Ureter (tissue), 1 donor: ENCODE measurements around the gene DSE. TPM values are rescaled to one million over a fixed set of nuclear protein-coding genes. Genes with fewer than 3 reads are reported as not detected.

Experiments used
- DNase-seq: peaks from one replicate; pipeline ENCODE4 v3.0.0-alpha.2; 2020; ENCODE audit warnings: low spot score
- total RNA-seq: library from RNA; stranded (reverse); gene quantifications from one replicate; pipeline ENCODE4 v1.2.4, GENCODE V29; 2023
- donor health status: DM: yes; HTN: yes; CAD: no.

Gene DSE
- total RNA-seq, 1 donor from 2014 or later = 43.9 TPM

- DNase-seq = no peak
Observed at GRCh38 chr6:116411284-116411623, 40.5 kb downstream of the DSE start.

GRCh38 chr6:116412270-116412669, 41.5 kb downstream of the DSE start:
- no peak for DNase-seq

GRCh38 chr6:116413357-116413756, 42.6 kb downstream of the DSE start:
- DNase-seq = no peak

DNA sequence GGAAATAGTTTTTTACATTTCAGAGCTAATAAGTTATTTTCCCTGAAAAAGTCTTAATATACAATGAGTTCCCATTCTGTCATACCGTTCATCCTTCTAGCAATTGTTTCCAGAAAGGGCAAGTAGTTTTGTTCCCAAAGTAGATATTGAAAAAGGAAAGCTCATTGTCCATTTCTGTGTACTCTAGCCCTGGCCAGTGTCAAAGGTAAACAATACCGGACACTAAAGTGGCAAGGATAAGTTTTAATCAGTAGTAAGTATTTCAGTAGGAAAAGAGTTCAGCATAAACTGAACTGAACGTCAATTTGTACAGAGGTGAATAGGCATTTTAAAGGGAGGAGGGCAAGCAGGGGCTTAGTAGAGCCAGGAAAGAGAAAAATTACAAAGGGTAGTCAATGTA, 46.9 kb downstream of the DSE start:
- DNase-seq = no peak

GRCh38 chr6:116419069-116419786, 48.5 kb downstream of the DSE start:
- no peak for DNase-seq

GRCh38 chr6:116420341-116420740, 49.6 kb downstream of the DSE start:
- no peak for DNase-seq

DNA sequence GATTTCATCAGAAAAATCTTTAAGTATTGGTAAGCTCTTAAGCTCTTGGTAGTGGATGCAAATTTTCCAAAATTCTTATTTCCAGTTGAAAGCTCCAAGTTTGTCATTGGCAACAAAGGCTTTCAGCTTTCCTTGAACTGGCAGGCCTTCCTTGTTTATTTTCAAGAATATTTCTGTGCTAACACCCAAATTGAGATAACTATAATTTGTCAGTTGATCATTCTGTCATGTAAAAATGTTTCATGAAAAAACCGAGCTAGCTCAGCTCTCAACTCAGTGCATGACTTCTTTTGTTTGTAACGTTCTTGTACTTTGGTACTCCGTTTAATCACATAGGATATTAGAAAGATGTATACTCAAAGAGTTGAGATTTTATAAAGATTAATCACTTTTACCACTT, 51.5 kb downstream of the DSE start:
- DNase-seq = no peak

DNA sequence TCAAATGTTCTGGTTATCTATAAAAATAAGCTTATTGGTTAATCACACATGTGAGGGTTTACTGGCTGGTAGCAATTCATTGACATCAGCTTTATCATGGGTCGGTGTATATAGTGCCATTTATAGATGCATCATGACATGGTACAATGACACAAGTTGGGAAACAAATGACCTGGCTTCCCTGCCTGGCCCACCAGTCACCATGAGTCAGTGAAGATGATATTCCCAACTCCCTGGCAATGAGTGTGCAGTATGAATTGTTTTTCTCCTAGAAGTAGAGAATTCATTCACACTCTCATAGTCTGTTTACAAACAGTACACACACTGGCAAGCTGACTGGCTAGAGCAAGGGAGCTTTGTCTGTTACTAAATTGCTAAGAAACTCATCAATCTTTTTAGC, 53.3 kb downstream of the DSE start:
- no peak for DNase-seq

- DNase-seq = no peak
Observed at GRCh38 chr6:116426551-116426950, 55.8 kb downstream of the DSE start.

DNA sequence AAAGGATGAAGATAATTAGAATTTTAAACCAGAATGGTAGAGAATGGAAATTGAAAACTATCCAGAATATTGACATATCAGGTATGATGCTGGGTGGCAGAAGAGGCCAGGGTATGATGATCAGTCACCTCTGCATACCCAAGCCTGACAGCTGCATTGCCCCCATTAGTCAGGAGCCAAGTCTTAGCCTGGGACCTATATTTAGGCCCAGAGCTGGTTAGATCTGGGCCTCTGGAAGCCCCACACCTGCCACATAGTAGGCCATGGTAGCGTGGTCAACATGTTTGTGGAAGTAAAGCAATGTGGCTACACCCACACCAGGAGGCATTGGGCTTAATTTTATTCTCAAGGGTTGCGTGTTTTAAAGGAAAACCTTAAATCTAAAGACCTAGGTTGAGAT, 58.4 kb downstream of the DSE start:
- DNase-seq = no peak

- DNase-seq = no peak
Observed at GRCh38 chr6:116430860-116431259, 60.1 kb downstream of the DSE start.

DNA sequence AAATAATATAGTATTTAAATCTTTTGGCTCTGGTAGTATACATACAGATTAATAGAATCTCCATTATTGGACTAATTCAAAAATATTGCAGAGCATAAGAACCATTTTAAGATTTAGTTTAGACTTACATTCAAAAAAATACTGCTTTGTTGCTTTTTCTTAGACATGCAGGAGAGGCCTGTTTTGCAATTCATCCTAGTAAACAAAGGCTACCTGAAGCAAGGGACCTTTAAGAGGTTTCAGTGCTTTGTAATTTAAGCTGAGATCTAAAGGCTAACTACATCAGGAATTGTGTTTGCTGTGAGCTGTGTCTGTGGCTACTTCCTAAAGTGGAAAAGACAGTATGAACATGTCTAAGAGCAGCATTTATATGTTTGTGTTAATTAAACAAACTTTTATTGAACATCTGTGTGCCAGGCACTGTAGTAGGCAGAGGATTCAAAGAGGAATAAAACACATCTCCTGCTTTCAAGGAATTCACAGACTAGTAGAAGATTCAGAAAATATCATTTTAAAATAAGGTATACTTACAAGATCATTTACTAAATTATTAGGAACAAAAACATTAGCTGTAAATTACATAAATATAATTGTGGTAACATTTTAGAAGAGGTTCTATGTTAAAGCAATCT, 61.3 kb downstream of the DSE start:
- no peak for DNase-seq

DNA sequence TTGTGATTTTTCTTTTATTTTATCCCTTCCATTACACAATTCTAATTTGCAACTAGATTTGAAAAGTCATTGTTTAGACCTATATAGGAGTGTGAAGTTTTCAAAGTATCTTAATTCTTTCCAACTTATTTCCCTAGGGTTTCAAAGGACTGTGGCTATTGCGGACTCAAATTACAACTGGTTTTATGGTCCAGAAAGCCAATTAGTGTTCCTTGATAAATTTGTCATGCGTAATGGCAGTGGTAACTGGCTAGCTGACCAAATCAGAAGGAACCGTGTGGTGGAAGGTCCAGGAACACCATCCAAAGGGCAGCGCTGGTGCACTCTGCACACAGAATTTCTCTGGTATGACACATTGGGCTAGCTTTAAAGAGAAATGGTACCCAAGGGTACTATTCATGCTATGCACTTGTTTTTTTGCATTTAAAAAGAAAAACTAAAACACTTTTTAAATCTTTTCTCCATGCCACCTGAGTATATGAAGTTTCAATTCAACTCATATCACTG, 62.5 kb downstream of the DSE start:
- no peak for DNase-seq

GRCh38 chr6:116434056-116434725, 63.4 kb downstream of the DSE start:
- no peak for DNase-seq

GRCh38 chr6:116436586-116436985, 65.8 kb downstream of the DSE start:
- no peak for DNase-seq

- no peak for DNase-seq
Observed at GRCh38 chr6:116437656-116438055, 66.9 kb downstream of the DSE start.

GRCh38 chr6:116438590-116439448, 68.1 kb downstream of the DSE start:
- DNase-seq = no peak

DNA sequence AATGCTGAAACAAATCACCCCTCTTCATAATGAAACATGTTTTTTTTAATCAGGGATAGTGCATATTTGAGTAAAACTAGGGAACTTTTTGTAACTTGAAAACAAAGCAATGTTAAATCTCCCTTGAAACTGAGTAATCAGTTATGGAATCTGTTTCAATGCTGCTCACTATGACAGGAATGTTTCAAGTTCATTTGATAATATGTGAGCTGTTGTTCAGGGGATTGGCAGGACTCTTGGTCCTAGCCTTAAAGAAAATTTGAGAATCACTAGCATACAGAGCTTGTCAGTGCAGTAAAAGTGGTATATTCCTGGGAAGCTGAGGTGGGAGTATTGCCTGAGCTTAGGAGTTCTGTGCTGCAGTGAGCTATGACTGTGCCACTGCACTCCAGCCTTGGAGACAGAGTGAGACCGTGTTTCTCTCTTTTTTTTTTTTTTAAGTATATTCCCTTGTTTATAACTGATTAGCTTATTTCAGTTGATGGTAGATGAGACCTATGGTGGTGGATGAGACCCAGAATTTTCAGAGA, 68.8 kb downstream of the DSE start:
- no peak for DNase-seq

DNA sequence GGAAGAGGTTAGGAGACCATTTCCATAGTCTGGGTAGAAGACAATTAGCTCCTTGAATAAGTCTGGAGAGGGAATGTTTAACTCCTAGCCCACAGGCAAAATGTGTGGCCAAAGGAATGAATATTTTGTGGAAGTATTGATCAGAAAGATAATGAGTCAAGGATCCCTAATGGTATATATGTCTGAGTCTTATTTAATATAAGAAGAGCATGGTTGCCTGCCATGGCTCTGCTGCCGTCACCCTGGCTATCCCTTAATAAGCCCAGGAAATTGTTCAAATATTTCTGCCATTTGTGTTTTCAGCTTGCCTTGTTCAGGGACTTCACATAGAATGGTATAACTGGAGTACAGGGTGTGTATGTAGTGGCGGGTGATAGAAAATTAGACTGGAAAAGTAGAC, 72.4 kb downstream of the DSE start:
- DNase-seq = no peak

GRCh38 chr6:116444092-116444491, 73.3 kb downstream of the DSE start:
- no peak for DNase-seq

GRCh38 chr6:116444575-116444974, 73.8 kb downstream of the DSE start:
- no peak for DNase-seq

DNA sequence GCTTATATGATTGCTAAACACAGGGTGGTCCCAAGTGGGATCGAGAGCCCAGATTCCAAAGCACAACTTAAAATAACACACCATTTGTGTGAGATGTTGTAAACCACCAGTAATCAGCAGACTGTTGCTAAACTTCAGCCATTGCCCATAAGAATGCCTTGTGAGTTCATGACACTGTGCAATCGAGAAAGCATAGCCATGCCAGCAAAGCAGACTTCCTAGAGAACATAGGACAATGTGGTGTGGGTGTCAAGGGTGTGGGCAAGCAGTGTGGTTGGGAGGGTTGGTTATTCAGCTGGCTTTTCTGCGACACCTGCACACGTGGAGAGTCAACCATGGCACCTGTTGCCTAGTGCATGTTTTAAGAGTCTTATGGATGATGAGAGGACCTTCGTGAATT, 74.4 kb downstream of the DSE start:
- no peak for DNase-seq
